Renal cortical epithelial cell (primary cell): ENCODE results near the gene RGL2. TPM values are rescaled to one million over a fixed set of nuclear protein-coding genes. Genes with fewer than 3 reads are reported as not detected.
"Not testable (repeated sequence)": the region's sequence is repeated elsewhere in the genome, so short reads cannot be mapped to it uniquely, and the experiment has no call there.

ENCODE experiments used
- DNase-seq: peaks from one replicate; pipeline ENCODE4 v3.0.0-alpha.2; 2011; ENCODE audit warnings: low read depth
- total RNA-seq: library from RNA; depleted of rRNA; stranded (reverse); fragments of >200 nt; gene quantifications from 2 replicates; pipeline ENCODE4 v1.2.3, GENCODE V29; 2014

Gene RGL2
- total RNA-seq, result 34.5 and 34.9 TPM in 2 replicates

- DNase-seq, result no peak
Measured at GRCh38 chr6:33298773-33299236, at the start of gene RGL2. Gene RGL2 (minus strand): TSS chr6:33298942. CDS start chr6:33298610, 332 bp downstream.

- DNase-seq, result no peak
Measured at GRCh38 chr6:33347816-33348215, 49.1 kb upstream of the RGL2 start.

- DNase-seq, result not testable (repeated sequence)
Measured at GRCh38 chr6:33346972-33347371, 48.2 kb upstream of the RGL2 start.

GRCh38 chr6:33344701-33345697, 46.3 kb upstream of the RGL2 start:
- peak; percentile 89 for DNase-seq

GRCh38 chr6:33343953-33344611, 45.3 kb upstream of the RGL2 start:
- no peak for DNase-seq

GRCh38 chr6:33343606-33343952, 44.8 kb upstream of the RGL2 start:
- DNase-seq, result not testable (repeated sequence)

- no peak for DNase-seq
Measured at GRCh38 chr6:33339193-33339592, 40.5 kb upstream of the RGL2 start.

GRCh38 chr6:33336495-33336894, 37.8 kb upstream of the RGL2 start:
- no peak for DNase-seq

- DNase-seq, result no peak
Measured at GRCh38 chr6:33335916-33336315, 37.2 kb upstream of the RGL2 start.

GRCh38 chr6:33333666-33334065, 34.9 kb upstream of the RGL2 start:
- no peak for DNase-seq

- DNase-seq, result no peak
Measured at GRCh38 chr6:33330736-33331135, 32.0 kb upstream of the RGL2 start.

GRCh38 chr6:33329058-33329457, 30.3 kb upstream of the RGL2 start:
- DNase-seq, result no peak

GRCh38 chr6:33324125-33324524, 25.4 kb upstream of the RGL2 start:
- DNase-seq, result no peak

- no peak for DNase-seq
Measured at GRCh38 chr6:33323623-33323948, 24.8 kb upstream of the RGL2 start.

- DNase-seq, result no peak
Measured at GRCh38 chr6:33321227-33321626, 22.5 kb upstream of the RGL2 start.

GRCh38 chr6:33320315-33321181, 21.8 kb upstream of the RGL2 start:
- DNase-seq, result no peak

- DNase-seq, result no peak
Measured at GRCh38 chr6:33319939-33320314, 21.2 kb upstream of the RGL2 start.

GRCh38 chr6:33318426-33319073, 19.8 kb upstream of the RGL2 start:
- DNase-seq, result no peak

- DNase-seq, result peak; percentile 98
Measured at GRCh38 chr6:33317669-33318425, 19.1 kb upstream of the RGL2 start, which contains the start of gene ZBTB22. Gene ZBTB22 (minus strand): TSS chr6:33317744. CDS start chr6:33316916, 828 bp downstream.

GRCh38 chr6:33317419-33317668, 18.6 kb upstream of the RGL2 start:
- no peak for DNase-seq
